ENCODE data around the gene OXA1L. TPM values are rescaled to one million over a fixed set of nuclear protein-coding genes. Genes with fewer than 3 reads are reported as not detected.
"Not testable (repeated sequence)": the region's sequence is repeated elsewhere in the genome, so short reads cannot be mapped to it uniquely, and the experiment has no call there.

The OXA1L gene
- total RNA-seq, 1 experiment from 2014 or later: 76.5 TPM

- CTCF ChIA-PET: no interaction called here
- no peak for TF ChIP-seq CTCF (IDR thresholded peaks at IDR 0.05; ENCODE audit: unreplicated experiment)
- Mint-ChIP-seq H3K9me3 (ENCODE audit: low read depth, unreplicated experiment) (no peaks in the 10 kb centered on the region), H3K36me3 (ENCODE audit: insufficient read depth, unreplicated experiment) (no peaks in the 10 kb centered on the region), H3K4me1 (ENCODE audit: low read depth, unreplicated experiment) (no peaks in the 10 kb centered on the region), H3K27ac (ENCODE audit: unreplicated experiment) (no peak overlapping the region), H3K4me3 (ENCODE audit: low read depth, unreplicated experiment) (no peak overlapping the region), H3K27me3 (ENCODE audit: unreplicated experiment) (peaks cover 8% of the 10 kb centered on the region)
- BruUV-seq (replicated peaks): no TSS peak
- intact Hi-C loops (cut with micrococcal nuclease; ENCODE audit: unreplicated experiment): no loop called here
- DNase-seq: no peak
Observed at GRCh38 chr14:22801716-22802115, 35.2 kb downstream of the OXA1L start.

- DNase-seq: no peak
- no peaks in the 10 kb centered on the region for H3K9me3 Mint-ChIP-seq (ENCODE audit: low read depth, unreplicated experiment)
- no peak overlapping the region for H3K27ac Mint-ChIP-seq (ENCODE audit: unreplicated experiment)
- BruUV-seq (replicated peaks): no TSS peak
- no peak for TF ChIP-seq CTCF (IDR thresholded peaks at IDR 0.05; ENCODE audit: unreplicated experiment)
- H3K4me3 Mint-ChIP-seq (ENCODE audit: low read depth, unreplicated experiment): no peak overlapping the region
- intact Hi-C loops (cut with micrococcal nuclease; ENCODE audit: unreplicated experiment): no loop called here
- peaks cover 8% of the 10 kb centered on the region for H3K27me3 Mint-ChIP-seq (ENCODE audit: unreplicated experiment)
- CTCF ChIA-PET: no interaction called here
- H3K4me1 Mint-ChIP-seq (ENCODE audit: low read depth, unreplicated experiment): peaks cover 10% of the 10 kb centered on the region
- no peaks in the 10 kb centered on the region for H3K36me3 Mint-ChIP-seq (ENCODE audit: insufficient read depth, unreplicated experiment)
Observed at GRCh38 chr14:22802860-22803686, 36.6 kb downstream of the OXA1L start.

GRCh38 chr14:22803687-22803974, 37.1 kb downstream of the OXA1L start:
- Mint-ChIP-seq H3K9me3 (ENCODE audit: low read depth, unreplicated experiment) (no peaks in the 10 kb centered on the region), H3K27me3 (ENCODE audit: unreplicated experiment) (peaks cover 8% of the 10 kb centered on the region), H3K36me3 (ENCODE audit: insufficient read depth, unreplicated experiment) (no peaks in the 10 kb centered on the region), H3K27ac (ENCODE audit: unreplicated experiment) (no peak overlapping the region), H3K4me3 (ENCODE audit: low read depth, unreplicated experiment) (no peak overlapping the region), H3K4me1 (ENCODE audit: low read depth, unreplicated experiment) (peaks cover 10% of the 10 kb centered on the region)
- no TSS peak for BruUV-seq (replicated peaks)
- TF ChIP-seq CTCF (IDR thresholded peaks at IDR 0.05; ENCODE audit: unreplicated experiment): no peak
- intact Hi-C loops (cut with micrococcal nuclease; ENCODE audit: unreplicated experiment): no loop called here
- CTCF ChIA-PET: no interaction called here
- no peak for DNase-seq

GRCh38 chr14:22805235-22805634, 38.7 kb downstream of the OXA1L start:
- H3K4me1 Mint-ChIP-seq (ENCODE audit: low read depth, unreplicated experiment); H3K4me3 Mint-ChIP-seq (ENCODE audit: low read depth, unreplicated experiment); H3K27me3 Mint-ChIP-seq (ENCODE audit: unreplicated experiment); H3K27ac Mint-ChIP-seq (ENCODE audit: unreplicated experiment); DNase-seq; H3K36me3 Mint-ChIP-seq (ENCODE audit: insufficient read depth, unreplicated experiment); BruUV-seq (replicated peaks); intact Hi-C loops (cut with micrococcal nuclease; ENCODE audit: unreplicated experiment); CTCF ChIA-PET; H3K9me3 Mint-ChIP-seq (ENCODE audit: low read depth, unreplicated experiment): not testable (repeated sequence)

GRCh38 chr14:22807432-22808087, 41.1 kb downstream of the OXA1L start:
- BruUV-seq (replicated peaks): no TSS peak
- CTCF ChIA-PET: interaction anchor here (0.6 to 1.4 kb wide), 4 partner anchors 14 to 29 kb away, joined by 3 to 5 read pairs (median 4); no protein-coding TSS in a partner anchor
- Mint-ChIP-seq H3K27ac (ENCODE audit: unreplicated experiment) (no peak overlapping the region), H3K36me3 (ENCODE audit: insufficient read depth, unreplicated experiment) (no peaks in the 10 kb centered on the region), H3K4me1 (ENCODE audit: low read depth, unreplicated experiment) (peaks cover 10% of the 10 kb centered on the region), H3K9me3 (ENCODE audit: low read depth, unreplicated experiment) (no peaks in the 10 kb centered on the region), H3K27me3 (ENCODE audit: unreplicated experiment) (no peaks in the 10 kb centered on the region), H3K4me3 (ENCODE audit: low read depth, unreplicated experiment) (no peak overlapping the region)
- TF ChIP-seq CTCF (IDR thresholded peaks at IDR 0.05; ENCODE audit: unreplicated experiment): no peak
- DNase-seq: no peak
- intact Hi-C loops (cut with micrococcal nuclease; ENCODE audit: unreplicated experiment): no loop called here
